Small intestine (tissue), 7 donors: Measurements from ENCODE around the gene PRR33. TPM values are rescaled to one million over a fixed set of nuclear protein-coding genes. Genes with fewer than 3 reads are reported as not detected.
A peak's percentile ranks its signal among the peaks of the same experiment; 100 is the strongest.

Experiments
- DNase-seq, 2 donors: peaks; one replicate each; pipeline versions ENCODE4 v3.0.0 to v3.0.0-alpha.2; 2013
- FAIRE-seq: peaks from 2 replicates; lab custom pipeline; 2012; peaks lifted over from hg19 to GRCh38; lab: Jason Lieb, UNC
- H3K27ac ChIP-seq, 3 donors: one replicate each; pipeline ENCODE4 v1.5.1; 2013; ENCODE audit warnings: low read length in 2 of 3, mild to moderate bottlenecking in 2 of 3, control low read depth in 1 of 3, inconsistent platforms in 1 of 3, low read depth in 1 of 3, moderate library complexity in 1 of 3
- H3K27me3 ChIP-seq, 3 donors: one replicate each; pipeline ENCODE4 v1.6.1; 2013; ENCODE audit warnings: low read length in 3 of 3, inconsistent platforms in 1 of 3; ENCODE audit not compliant: control insufficient read depth in 3 of 3, insufficient read depth in 3 of 3
- H3K36me3 ChIP-seq, 3 donors: one replicate each; pipeline ENCODE4 v1.6.1; 2013; ENCODE audit warnings: low read length in 3 of 3, inconsistent platforms in 1 of 3, low read depth in 1 of 3, mild to moderate bottlenecking in 1 of 3, moderate library complexity in 1 of 3; ENCODE audit not compliant: control insufficient read depth in 3 of 3, insufficient read depth in 2 of 3
- H3K4me1 ChIP-seq, 3 donors: one replicate each; pipeline ENCODE4 v1.6.1; 2013; ENCODE audit warnings: low read length in 2 of 3, inconsistent platforms in 1 of 3, low read depth in 1 of 3, mild to moderate bottlenecking in 1 of 3, moderate library complexity in 1 of 3; ENCODE audit not compliant: control insufficient read depth in 3 of 3, insufficient read depth in 2 of 3
- H3K4me3 ChIP-seq, 3 donors: one replicate each; pipeline ENCODE4 v1.5.1; 2013; ENCODE audit warnings: low read length in 3 of 3, control low read depth in 1 of 3, inconsistent platforms in 1 of 3, low read depth in 1 of 3, mild to moderate bottlenecking in 1 of 3, moderate library complexity in 1 of 3
- H3K9me3 ChIP-seq, 2 donors: one replicate each; pipeline ENCODE4 v1.6.1; 2013; ENCODE audit warnings: low read depth in 1 of 2, low read length in 1 of 2; ENCODE audit not compliant: control insufficient read depth in 2 of 2, insufficient read depth in 1 of 2
- WGBS, 3 donors: extraction: QIAGEN DNeasy Blood & Tissue Kit; methylation state at CpG; one replicate each; pipeline ENCODE4 v1.1.7; 2013; 5-methylcytosine and 5-hydroxymethylcytosine counted together
- polyA plus RNA-seq, 4 donors: library from polyadenylated mRNA; stranded (reverse) in 3 of 4; unstranded in 1 of 4; fragments of 200-250 nt in 3 of 4; fragments of 120-200 nt in 1 of 4; gene quantifications; one replicate each; pipeline versions ENCODE4 v1.2.1 to v1.2.3, GENCODE V29; 2013
- donor health status: healthy with polysubstance abuse.
- donor health status: control.
- donor health status: control.
- donor health status: Bipolar disorder and iron deficiency.
- donor health status: healthy.

The PRR33 gene
- polyA plus RNA-seq, 4 donors, result 0.01 to 0.49 TPM; not detected in 2

- WGBS, 3 donors, result 86 to 89% (median 87%) methylated on average over 7 to 8 of the region's 8 CpGs
- Histone ChIP-seq H3K9me3 (no peaks in the 10 kb centered on the region), H3K27ac (peak overlapping the region in 1 of 3 donors; percentile 46), H3K27me3 (no peaks in the 10 kb centered on the region), H3K4me1 (peaks cover 0 to 9% (median 5%) of the 10 kb centered on the region in 3 donors), H3K4me3 (no peak overlapping the region), H3K36me3 (no peaks in the 10 kb centered on the region)
- no peak for DNase-seq
- no peak for FAIRE-seq
Measured at GRCh38 chr11:1843796-1844195, 47.9 kb downstream of the PRR33 start.

- Histone ChIP-seq H3K27ac (no peak overlapping the region), H3K27me3 (no peaks in the 10 kb centered on the region), H3K36me3 (no peaks in the 10 kb centered on the region), H3K9me3 (no peaks in the 10 kb centered on the region), H3K4me1 (peaks cover 0 to 9% (median 5%) of the 10 kb centered on the region in 3 donors), H3K4me3 (no peak overlapping the region)
- 69 to 75% (median 72%) methylated on average over 11 of the region's 11 CpGs for WGBS, 3 donors
- FAIRE-seq (no peak), DNase-seq (no peak)
Measured at GRCh38 chr11:1843098-1843473, 48.6 kb downstream of the PRR33 start.

GRCh38 chr11:1842149-1843097 lies 49.3 kb downstream of the PRR33 start:
- FAIRE-seq, result no peak
- WGBS, 3 donors, result 68 to 86% (median 72%) methylated on average over 25 to 29 of the region's 29 CpGs
- Histone ChIP-seq H3K4me1 (peaks cover 0 to 15% (median 5%) of the 10 kb centered on the region in 3 donors), H3K27me3 (no peaks in the 10 kb centered on the region), H3K27ac (no peak overlapping the region), H3K36me3 (no peaks in the 10 kb centered on the region), H3K9me3 (no peaks in the 10 kb centered on the region), H3K4me3 (no peak overlapping the region)
- DNase-seq, result no peak

- Histone ChIP-seq H3K36me3 (no peaks in the 10 kb centered on the region), H3K9me3 (no peaks in the 10 kb centered on the region), H3K4me3 (no peak overlapping the region), H3K4me1 (peaks cover 0 to 16% (median 5%) of the 10 kb centered on the region in 3 donors), H3K27ac (no peak overlapping the region), H3K27me3 (no peaks in the 10 kb centered on the region)
- no peak for FAIRE-seq
- 83 to 93% (median 88%) methylated on average over 16 to 19 of the region's 19 CpGs for WGBS, 3 donors
- no peak for DNase-seq
Measured at GRCh38 chr11:1841511-1842148, 50.1 kb downstream of the PRR33 start.

- no peak overlapping the region for H3K4me3 ChIP-seq
- peaks cover 0 to 16% (median 5%) of the 10 kb centered on the region in 3 donors for H3K4me1 ChIP-seq
- DNase-seq, result no peak
- no peak for FAIRE-seq
- H3K27me3 ChIP-seq, result no peaks in the 10 kb centered on the region
- no peak overlapping the region for H3K27ac ChIP-seq
- 81 to 91% (median 85%) methylated on average over 31 to 37 of the region's 37 CpGs for WGBS, 3 donors
- no peaks in the 10 kb centered on the region for H3K36me3 ChIP-seq
- H3K9me3 ChIP-seq, result no peaks in the 10 kb centered on the region
Measured at GRCh38 chr11:1840780-1841480, 50.8 kb downstream of the PRR33 start.

GRCh38 chr11:1839924-1840779 lies 51.5 kb downstream of the PRR33 start:
- Histone ChIP-seq H3K27ac (no peak overlapping the region), H3K9me3 (no peaks in the 10 kb centered on the region), H3K4me3 (no peak overlapping the region), H3K27me3 (no peaks in the 10 kb centered on the region), H3K36me3 (no peaks in the 10 kb centered on the region), H3K4me1 (peaks cover 0 to 18% (median 5%) of the 10 kb centered on the region in 3 donors)
- WGBS, 3 donors, result 70 to 81% (median 78%) methylated on average over 20 to 26 of the region's 26 CpGs
- DNase-seq (peak in 1 of 2 donors; percentile 24), FAIRE-seq (no peak)

- no peak for FAIRE-seq
Measured at GRCh38 chr11:1839204-1839923, 52.3 kb downstream of the PRR33 start.

More at GRCh38 chr11:1839204-1839923, 52.3 kb downstream of the PRR33 start:
- Histone ChIP-seq H3K27me3 (no peaks in the 10 kb centered on the region), H3K27ac (peak overlapping the region in 1 of 3 donors; percentile 38), H3K4me3 (no peak overlapping the region), H3K36me3 (no peaks in the 10 kb centered on the region), H3K4me1 (peaks cover 0 to 22% (median 12%) of the 10 kb centered on the region in 3 donors), H3K9me3 (no peaks in the 10 kb centered on the region)
- no peak for DNase-seq
- WGBS, 3 donors, result 60 to 76% (median 74%) methylated on average over 12 of the region's 12 CpGs
